ENCODE data around the gene FIGLA. TPM values are rescaled to one million over a fixed set of nuclear protein-coding genes. Genes with fewer than 3 reads are reported as not detected.

FIGLA gene
- polyA plus RNA-seq, 1 donor (not counting 4 experiments of a cell fraction or from before 2014, with no cell fraction given), result not detected

DNA sequence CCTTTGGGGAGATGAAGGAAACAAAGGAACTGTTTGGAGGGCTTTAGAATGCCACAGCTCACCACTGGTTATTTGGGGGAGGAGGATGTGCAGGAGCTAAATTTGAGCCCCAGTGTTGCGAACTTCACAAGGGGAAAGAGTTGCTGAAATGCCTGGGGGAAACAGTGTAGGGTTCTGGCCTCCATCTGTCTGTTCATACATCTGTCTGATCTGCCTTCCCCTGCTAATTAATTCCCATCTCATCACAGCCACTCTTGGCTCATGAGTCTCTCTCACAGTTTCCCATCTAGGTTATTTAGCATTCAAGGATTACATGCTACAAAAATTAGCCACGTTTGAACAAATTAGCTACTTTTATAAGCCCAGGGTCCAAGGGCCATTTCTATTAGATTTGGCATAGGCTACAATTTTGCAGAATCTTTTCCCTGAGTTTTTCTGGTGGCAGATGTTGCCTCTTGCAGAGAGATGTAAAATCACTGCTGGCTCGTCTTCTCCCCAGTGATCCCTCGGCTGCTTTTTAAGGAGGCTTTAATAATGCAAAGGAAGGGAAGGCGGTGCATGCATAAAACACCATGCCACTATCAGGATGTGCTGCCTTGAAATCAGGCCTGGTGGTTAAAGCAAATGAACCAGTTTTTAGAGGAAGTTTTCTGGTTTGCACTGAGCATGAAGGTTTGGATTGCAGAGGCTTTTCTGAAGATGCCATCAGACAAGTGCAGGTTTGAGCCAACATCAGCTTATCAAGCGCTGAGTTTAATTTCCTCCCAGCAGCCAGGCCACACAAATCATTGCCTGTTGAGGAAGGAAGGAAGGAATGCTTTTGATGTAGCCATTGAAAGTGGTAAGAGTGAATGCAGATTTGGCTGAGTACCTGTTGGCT, 57.4 kb downstream of the FIGLA start:
- TF ChIP-seq, protein P1, sequence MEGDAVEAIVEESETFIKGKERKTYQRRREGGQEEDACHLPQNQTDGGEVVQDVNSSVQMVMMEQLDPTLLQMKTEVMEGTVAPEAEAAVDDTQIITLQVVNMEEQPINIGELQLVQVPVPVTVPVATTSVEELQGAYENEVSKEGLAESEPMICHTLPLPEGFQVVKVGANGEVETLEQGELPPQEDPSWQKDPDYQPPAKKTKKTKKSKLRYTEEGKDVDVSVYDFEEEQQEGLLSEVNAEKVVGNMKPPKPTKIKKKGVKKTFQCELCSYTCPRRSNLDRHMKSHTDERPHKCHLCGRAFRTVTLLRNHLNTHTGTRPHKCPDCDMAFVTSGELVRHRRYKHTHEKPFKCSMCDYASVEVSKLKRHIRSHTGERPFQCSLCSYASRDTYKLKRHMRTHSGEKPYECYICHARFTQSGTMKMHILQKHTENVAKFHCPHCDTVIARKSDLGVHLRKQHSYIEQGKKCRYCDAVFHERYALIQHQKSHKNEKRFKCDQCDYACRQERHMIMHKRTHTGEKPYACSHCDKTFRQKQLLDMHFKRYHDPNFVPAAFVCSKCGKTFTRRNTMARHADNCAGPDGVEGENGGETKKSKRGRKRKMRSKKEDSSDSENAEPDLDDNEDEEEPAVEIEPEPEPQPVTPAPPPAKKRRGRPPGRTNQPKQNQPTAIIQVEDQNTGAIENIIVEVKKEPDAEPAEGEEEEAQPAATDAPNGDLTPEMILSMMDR (optimal IDR thresholded peaks at IDR 0.05 in 1 of 3, IDR thresholded peaks at IDR 0.05 in 1 of 3, conservative IDR thresholded peaks at IDR 0.05 in 1 of 3; ENCODE audit: extremely low read depth in 1 of 3, insufficient read depth in 2 of 3, low read length in 3 of 3), result no peak
- TF ChIP-seq EZH2 (IDR thresholded peaks at IDR 0.05; ENCODE audit: low read length), result no peak
- H3K9ac ChIP-seq (ENCODE audit: control insufficient read depth, extremely low read depth, insufficient read depth, low read length), result no peak overlapping the region
- no peaks in the 10 kb centered on the region for H3K36me3 ChIP-seq (ENCODE audit: control insufficient read depth in 2 of 2, extremely low read depth in 1 of 2, insufficient read depth in 2 of 2, low read length in 2 of 2)
- no peaks in the 10 kb centered on the region for H3K9me3 ChIP-seq (ENCODE audit: control insufficient read depth, low read depth, low read length)
- FAIRE-seq, result no peak
- dilution Hi-C loops (cut with MboI; ENCODE audit: extremely low pct_ligation_motif_present, low sequenced_read_pairs), result no loop called here
- H3K27ac ChIP-seq (ENCODE audit: control insufficient read depth, insufficient read depth, low read length), result no peak overlapping the region
- H3K4me2 ChIP-seq (ENCODE audit: control insufficient read depth, extremely low read depth, insufficient read depth, low read depth, low read length), result no peak overlapping the region
- H3K4me1 ChIP-seq (ENCODE audit: control insufficient read depth, extremely low read depth, insufficient read depth, low read length), result peaks cover 5% of the 10 kb centered on the region
- DNase-seq (ENCODE audit: low read depth, low spot score), result no peak
- no peak overlapping the region for H2AFZ ChIP-seq (ENCODE audit: control insufficient read depth, low read length)
- H3K9me1 ChIP-seq (ENCODE audit: control insufficient read depth, extremely low read depth, insufficient read depth, low read length), result no peaks in the 10 kb centered on the region
- H3K27me3 ChIP-seq (ENCODE audit: control insufficient read depth, extremely low read depth, insufficient read depth, low read length), result peaks cover 11% of the 10 kb centered on the region
- H3K79me2 ChIP-seq (ENCODE audit: control insufficient read depth, insufficient read depth, low read length), result no peaks in the 10 kb centered on the region
- H4K20me1 ChIP-seq (ENCODE audit: control insufficient read depth, extremely low read depth, insufficient read depth, low read length), result no peaks in the 10 kb centered on the region
- H3K4me3 ChIP-seq (ENCODE audit: control insufficient read depth in 2 of 3, extremely low read depth in 1 of 3, insufficient read depth in 2 of 3, low read depth in 1 of 3, low read length in 3 of 3), result no peak overlapping the region

DNA sequence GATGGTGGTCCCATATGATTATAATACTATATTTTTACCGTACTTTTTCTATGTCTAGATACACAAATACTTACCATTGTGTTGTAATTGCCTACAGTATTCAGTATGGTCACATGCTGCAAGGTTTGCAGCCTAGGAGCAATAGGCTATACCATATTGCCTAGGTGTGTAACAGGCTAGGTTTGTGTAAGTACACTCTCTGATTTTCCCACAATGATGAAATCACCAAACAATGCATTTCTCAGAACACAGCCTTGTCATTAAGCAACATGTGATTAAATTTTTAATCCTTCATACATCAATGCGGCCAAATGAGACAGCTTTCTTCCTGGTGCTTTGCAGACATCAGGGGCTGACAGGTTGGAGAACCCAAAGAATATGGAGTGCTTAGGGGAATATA, 59.7 kb downstream of the FIGLA start:
- Histone ChIP-seq H3K4me3 (ENCODE audit: control insufficient read depth in 2 of 3, extremely low read depth in 1 of 3, insufficient read depth in 2 of 3, low read depth in 1 of 3, low read length in 3 of 3) (no peak overlapping the region), H4K20me1 (ENCODE audit: control insufficient read depth, extremely low read depth, insufficient read depth, low read length) (no peaks in the 10 kb centered on the region), H3K4me1 (ENCODE audit: control insufficient read depth, extremely low read depth, insufficient read depth, low read length) (peaks cover 6% of the 10 kb centered on the region), H3K27me3 (ENCODE audit: control insufficient read depth, extremely low read depth, insufficient read depth, low read length) (peaks cover 11% of the 10 kb centered on the region), H3K27ac (ENCODE audit: control insufficient read depth, insufficient read depth, low read length) (no peak overlapping the region), H3K4me2 (ENCODE audit: control insufficient read depth, extremely low read depth, insufficient read depth, low read depth, low read length) (no peak overlapping the region), H3K9ac (ENCODE audit: control insufficient read depth, extremely low read depth, insufficient read depth, low read length) (no peak overlapping the region), H3K79me2 (ENCODE audit: control insufficient read depth, insufficient read depth, low read length) (no peaks in the 10 kb centered on the region), H3K36me3 (ENCODE audit: control insufficient read depth in 2 of 2, extremely low read depth in 1 of 2, insufficient read depth in 2 of 2, low read length in 2 of 2) (no peaks in the 10 kb centered on the region), H3K9me1 (ENCODE audit: control insufficient read depth, extremely low read depth, insufficient read depth, low read length) (no peaks in the 10 kb centered on the region), H2AFZ (ENCODE audit: control insufficient read depth, low read length) (no peak overlapping the region), H3K9me3 (ENCODE audit: control insufficient read depth, low read depth, low read length) (no peaks in the 10 kb centered on the region)
- DNase-seq (ENCODE audit: low read depth, low spot score), result no peak
- FAIRE-seq, result no peak
- TF ChIP-seq, protein P1 (optimal IDR thresholded peaks at IDR 0.05 in 1 of 3, IDR thresholded peaks at IDR 0.05 in 1 of 3, conservative IDR thresholded peaks at IDR 0.05 in 1 of 3; ENCODE audit: extremely low read depth in 1 of 3, insufficient read depth in 2 of 3, low read length in 3 of 3), result no peak
- TF ChIP-seq EZH2 (IDR thresholded peaks at IDR 0.05; ENCODE audit: low read length), result no peak
- dilution Hi-C loops (cut with MboI; ENCODE audit: extremely low pct_ligation_motif_present, low sequenced_read_pairs), result no loop called here
